Measurements from ENCODE around the gene HES7.

GRCh38 chr17:8080208-8080798, 43.6 kb downstream of the HES7 start:
- TF ChIP-seq POLR2A (IDR thresholded peaks at IDR 0.05): no peak
- no peak for TF ChIP-seq CTCF (IDR thresholded peaks at IDR 0.05)
- TF ChIP-seq POLR2AphosphoS5 (IDR thresholded peaks at IDR 0.05): no peak

Measured in gastroesophageal sphincter (tissue), 3 donors.